ENCODE data around the gene FKRP. TPM values are rescaled to one million over a fixed set of nuclear protein-coding genes. Genes with fewer than 3 reads are reported as not detected.

Gene FKRP
- total RNA-seq, 1 experiment from 2014 or later = 10.6 TPM

DNA sequence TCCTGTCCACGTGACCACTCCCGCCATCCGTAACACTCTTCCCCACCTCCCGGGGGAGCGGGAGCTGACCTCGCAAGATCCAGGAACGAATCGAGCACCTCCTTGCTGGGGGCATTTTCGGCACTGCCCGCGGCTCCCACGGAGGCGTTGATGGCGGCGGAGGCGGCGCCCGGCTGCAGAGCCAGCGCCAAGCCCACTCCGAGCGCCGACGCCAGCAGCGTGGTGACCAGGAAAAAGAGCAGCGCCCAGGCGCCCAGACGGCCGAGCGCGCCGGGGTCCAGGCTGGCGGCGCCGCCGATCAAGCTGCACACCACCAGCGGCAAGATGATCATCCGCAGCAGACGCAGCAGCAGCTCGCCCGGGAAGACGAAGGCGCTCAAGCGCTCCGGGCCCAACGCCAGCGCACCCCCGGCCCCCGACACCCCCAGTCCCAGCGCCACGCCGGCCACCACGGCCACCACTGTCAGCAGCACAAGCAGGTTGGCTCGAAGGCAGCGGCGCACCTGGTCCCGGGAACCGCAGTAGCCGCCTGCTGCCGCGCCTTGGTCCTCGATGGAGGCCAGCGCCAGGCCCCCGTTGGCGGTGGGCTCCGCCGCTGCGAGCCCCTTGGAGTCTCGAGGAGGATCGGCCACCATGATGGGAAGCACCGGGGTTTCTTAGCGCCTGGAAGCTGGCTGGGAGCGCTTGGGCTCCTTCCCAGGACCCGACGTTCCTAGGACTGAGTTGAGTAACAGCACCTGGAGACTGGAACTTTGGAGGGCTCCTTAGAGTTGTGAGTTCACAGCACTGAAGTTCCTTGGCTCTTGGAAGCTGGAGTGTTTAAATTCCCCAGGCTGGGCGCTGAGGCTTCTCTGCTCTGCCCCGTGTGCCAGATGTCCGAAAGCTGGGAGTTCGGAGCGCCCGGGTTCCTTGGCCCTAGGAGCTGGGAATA lies 41.7 kb downstream of the FKRP start:
- ChIA-PET CTCF (interaction anchor here (0.6 kb wide), 1 partner anchor 42 kb away, joined by 12 read pairs; no protein-coding TSS in a partner anchor), POLR2A (ENCODE audit: unreplicated experiment) (interaction anchor here (0.5 kb wide), 1 partner anchor 438 kb away, joined by 16 read pairs; no protein-coding TSS in a partner anchor)
- BruUV-seq (replicated peaks) = no TSS peak
- H3K9me3 ChIP-seq (ENCODE audit: insufficient read depth, low read depth) = no peaks in the 10 kb centered on the region
- H2AFZ ChIP-seq = no peak overlapping the region
- H3K36me3 ChIP-seq (ENCODE audit: low read depth) = peaks cover 30% of the 10 kb centered on the region
- peaks cover 40% of the 10 kb centered on the region for H3K4me1 ChIP-seq (replicated peaks; ENCODE audit: insufficient read depth)
- TF ChIP-seq EZH2 (IDR thresholded peaks at IDR 0.05; ENCODE audit: low read depth) = no peak
- TF ChIP-seq, protein P1, sequence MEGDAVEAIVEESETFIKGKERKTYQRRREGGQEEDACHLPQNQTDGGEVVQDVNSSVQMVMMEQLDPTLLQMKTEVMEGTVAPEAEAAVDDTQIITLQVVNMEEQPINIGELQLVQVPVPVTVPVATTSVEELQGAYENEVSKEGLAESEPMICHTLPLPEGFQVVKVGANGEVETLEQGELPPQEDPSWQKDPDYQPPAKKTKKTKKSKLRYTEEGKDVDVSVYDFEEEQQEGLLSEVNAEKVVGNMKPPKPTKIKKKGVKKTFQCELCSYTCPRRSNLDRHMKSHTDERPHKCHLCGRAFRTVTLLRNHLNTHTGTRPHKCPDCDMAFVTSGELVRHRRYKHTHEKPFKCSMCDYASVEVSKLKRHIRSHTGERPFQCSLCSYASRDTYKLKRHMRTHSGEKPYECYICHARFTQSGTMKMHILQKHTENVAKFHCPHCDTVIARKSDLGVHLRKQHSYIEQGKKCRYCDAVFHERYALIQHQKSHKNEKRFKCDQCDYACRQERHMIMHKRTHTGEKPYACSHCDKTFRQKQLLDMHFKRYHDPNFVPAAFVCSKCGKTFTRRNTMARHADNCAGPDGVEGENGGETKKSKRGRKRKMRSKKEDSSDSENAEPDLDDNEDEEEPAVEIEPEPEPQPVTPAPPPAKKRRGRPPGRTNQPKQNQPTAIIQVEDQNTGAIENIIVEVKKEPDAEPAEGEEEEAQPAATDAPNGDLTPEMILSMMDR (conservative IDR thresholded peaks at IDR 0.05) = no peak
- H3K27me3 ChIP-seq (ENCODE audit: insufficient read depth, low read depth) = no peaks in the 10 kb centered on the region
- peak overlapping the region; percentile 83 for H3K4me2 ChIP-seq
- H3K9me2 ChIP-seq (ENCODE audit: insufficient read depth) = no peaks in the 10 kb centered on the region
- peak; percentile 58 to 61 for DNase-seq
- intact Hi-C loops (cut with micrococcal nuclease; ENCODE audit: unreplicated experiment) = loop anchor here (1.0 to 5.0 kb wide), 3 partner anchors 38 to 115 kb away; no protein-coding TSS in a partner anchor
- peaks cover 56% of the 10 kb centered on the region for H3F3A ChIP-seq (ENCODE audit: insufficient read depth, low read depth)
- peaks cover 55% of the 10 kb centered on the region for H3K79me2 ChIP-seq (ENCODE audit: low read depth)
- peaks cover 8% of the 10 kb centered on the region; the same call in 1 of the 2 replicates for H4K20me1 ChIP-seq (ENCODE audit: insufficient read depth)
- peak overlapping the region; percentile 98 for H3K4me3 ChIP-seq
- H3K27ac ChIP-seq = peak overlapping the region; percentile 92

DNA sequence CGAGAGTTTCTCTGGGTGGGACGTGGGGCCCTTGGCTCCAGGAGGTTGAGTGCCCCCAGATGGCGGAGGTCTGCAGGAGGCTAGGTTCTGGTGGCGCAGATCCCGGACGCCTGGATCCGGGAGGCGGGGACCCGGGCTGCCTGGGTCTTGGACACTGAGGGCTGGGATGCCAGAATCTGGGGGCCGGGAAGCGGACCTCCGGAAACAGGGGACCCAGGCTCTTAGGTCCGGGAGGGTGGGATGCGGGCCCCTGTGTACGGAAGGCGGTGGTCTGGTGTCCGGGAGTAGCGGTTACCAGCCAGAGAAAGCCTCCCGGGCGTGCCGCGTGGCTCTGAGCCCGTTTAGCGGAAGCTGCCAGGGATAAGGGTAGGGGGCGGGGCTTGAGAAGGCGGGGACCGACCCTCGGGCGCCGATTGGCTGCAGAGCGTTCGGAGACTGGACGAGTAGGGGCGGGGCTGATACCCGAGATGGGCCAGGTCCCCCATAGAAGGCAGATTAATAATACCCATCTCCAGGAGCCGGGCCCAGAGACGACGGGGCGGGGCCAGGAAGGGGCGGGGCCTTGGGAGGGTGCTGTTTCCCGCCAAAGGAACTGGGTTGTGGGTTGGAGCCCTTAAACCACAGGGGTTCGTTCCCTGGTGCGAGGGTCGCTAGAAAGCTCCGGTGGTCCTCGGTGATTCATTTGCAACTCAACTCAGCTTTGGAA lies 42.6 kb downstream of the FKRP start, which contains the start of gene SLC1A5:
TSS of gene SLC1A5 (minus strand) at position 333 of the 706 bp plus-strand sequence. CDS start 629 bp downstream, outside the sequence.
- CTCF ChIA-PET = interaction anchor here (0.6 kb wide), 1 partner anchor 41 kb away, joined by 12 read pairs; no protein-coding TSS in a partner anchor
- peak; percentile 94 to 98 for DNase-seq
- BruUV-seq (replicated peaks) = TSS peak; percentile 76
- H3K9me3 ChIP-seq (ENCODE audit: insufficient read depth, low read depth) = no peaks in the 10 kb centered on the region
- H3F3A ChIP-seq (ENCODE audit: insufficient read depth, low read depth) = peaks cover 56% of the 10 kb centered on the region
- TF ChIP-seq, protein P1 (conservative IDR thresholded peaks at IDR 0.05) = no peak
- TF ChIP-seq EZH2 (IDR thresholded peaks at IDR 0.05; ENCODE audit: low read depth) = no peak
- peaks cover 40% of the 10 kb centered on the region for H3K4me1 ChIP-seq (replicated peaks; ENCODE audit: insufficient read depth)
- H3K36me3 ChIP-seq (ENCODE audit: low read depth) = peaks cover 21% of the 10 kb centered on the region
- 0 out of 2 replicates have a peak within 1 kb of the TSS, but pooled peaks have one; percentile 28 for H2AFZ ChIP-seq
- no peaks in the 10 kb centered on the region for H3K27me3 ChIP-seq (ENCODE audit: insufficient read depth, low read depth)
- peaks cover 47% of the 10 kb centered on the region for H3K79me2 ChIP-seq (ENCODE audit: low read depth)
- H4K20me1 ChIP-seq (ENCODE audit: insufficient read depth) = peaks cover 5% of the 10 kb centered on the region; the same call in 1 of the 2 replicates
- peak within 1 kb of the TSS; percentile 83 for H3K4me2 ChIP-seq
- peak within 1 kb of the TSS; percentile 98 for H3K4me3 ChIP-seq
- intact Hi-C loops (cut with micrococcal nuclease; ENCODE audit: unreplicated experiment) = loop anchor here (1.0 to 5.0 kb wide), 3 partner anchors 37 to 114 kb away; no protein-coding TSS in a partner anchor
- peak within 1 kb of the TSS; percentile 92 for H3K27ac ChIP-seq
- POLR2A ChIA-PET (ENCODE audit: unreplicated experiment) = interaction anchor here (0.5 to 0.7 kb wide), 6 partner anchors 18 to 437 kb away, joined by 3 to 16 read pairs (median 5); partner anchors contain the start of gene PRKD2
- H3K9me2 ChIP-seq (ENCODE audit: insufficient read depth) = no peaks in the 10 kb centered on the region

Measured in PC-9 (cell line).